NCI-H748 (cell line): ENCODE measurements around the gene PLCG2.

Experiments
- DNase-seq: peaks from one replicate; lab custom pipeline; 2025; ENCODE audit not compliant: unreplicated experiment; lab: John Stamatoyannopoulos, UW

The PLCG2 gene

DNA sequence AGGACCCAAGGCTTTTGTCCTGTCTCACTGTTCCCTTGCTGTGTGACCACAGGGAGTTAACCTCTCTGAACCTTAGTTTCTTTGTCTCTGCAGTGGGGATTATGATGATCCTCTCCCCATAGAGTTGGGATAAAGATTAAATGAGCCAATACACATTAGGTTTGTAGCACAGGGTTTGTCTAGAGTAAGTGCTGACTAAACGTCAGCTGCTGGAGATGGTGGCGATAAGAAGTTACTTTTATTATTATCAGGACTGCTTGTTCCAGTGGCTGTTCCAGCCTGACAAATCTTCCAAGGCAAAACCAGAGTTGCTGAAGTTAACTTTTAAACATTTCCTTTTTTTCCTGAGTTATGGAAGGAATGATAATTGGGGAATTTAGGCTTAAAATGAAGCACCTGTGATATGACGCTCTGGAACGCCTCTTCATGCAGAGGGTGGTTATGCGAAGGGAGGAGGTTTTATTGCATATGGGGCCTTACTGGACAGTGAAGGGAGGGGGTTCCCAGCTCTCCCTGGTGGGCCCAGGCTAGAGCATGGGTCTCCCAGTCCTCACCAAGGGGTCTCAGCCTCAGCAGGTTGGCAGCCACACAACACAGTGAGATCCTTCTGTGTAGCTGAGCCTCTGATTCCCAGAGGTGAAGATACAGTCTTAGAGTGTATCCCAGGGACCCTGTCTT is 35.8 kb downstream of the PLCG2 start:
- DNase-seq: no peak

DNA sequence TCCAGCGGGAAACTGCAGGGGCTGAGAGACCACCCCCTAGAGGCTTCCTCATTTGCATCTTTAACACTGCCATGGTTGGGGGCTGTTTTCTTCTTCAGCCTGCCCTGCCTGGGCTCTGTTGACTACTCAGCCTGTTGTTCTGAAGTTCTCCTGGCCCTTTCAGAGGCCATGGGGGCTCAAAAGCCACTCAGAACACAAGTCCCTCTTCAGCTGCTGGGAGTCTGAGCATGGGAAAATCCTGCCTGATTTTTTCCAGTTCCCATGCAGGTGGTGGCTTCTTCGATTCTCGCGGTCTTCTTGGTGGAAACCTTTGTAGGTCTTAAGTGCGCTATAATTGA is 36.3 kb downstream of the PLCG2 start:
- no peak for DNase-seq

DNA sequence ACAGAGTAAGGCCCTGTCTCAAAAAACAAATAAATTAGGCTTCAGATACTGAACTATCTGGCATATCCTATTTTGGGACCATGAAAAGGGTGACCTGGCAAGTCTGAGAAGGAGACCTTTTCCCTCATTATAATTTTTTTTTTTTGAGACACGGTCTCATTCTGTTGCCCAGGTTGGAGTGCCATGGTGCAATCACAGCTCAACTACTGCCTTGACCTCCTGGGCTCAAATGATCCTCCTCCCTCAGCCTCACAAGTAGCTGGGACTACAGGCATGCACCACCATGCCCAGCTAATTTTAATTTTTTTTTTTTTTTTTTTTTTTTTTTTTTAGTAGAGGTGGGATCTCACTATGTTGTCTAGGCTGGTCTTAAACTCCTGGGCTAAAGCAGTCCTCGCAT is 37.3 kb downstream of the PLCG2 start:
- DNase-seq: no peak

DNA sequence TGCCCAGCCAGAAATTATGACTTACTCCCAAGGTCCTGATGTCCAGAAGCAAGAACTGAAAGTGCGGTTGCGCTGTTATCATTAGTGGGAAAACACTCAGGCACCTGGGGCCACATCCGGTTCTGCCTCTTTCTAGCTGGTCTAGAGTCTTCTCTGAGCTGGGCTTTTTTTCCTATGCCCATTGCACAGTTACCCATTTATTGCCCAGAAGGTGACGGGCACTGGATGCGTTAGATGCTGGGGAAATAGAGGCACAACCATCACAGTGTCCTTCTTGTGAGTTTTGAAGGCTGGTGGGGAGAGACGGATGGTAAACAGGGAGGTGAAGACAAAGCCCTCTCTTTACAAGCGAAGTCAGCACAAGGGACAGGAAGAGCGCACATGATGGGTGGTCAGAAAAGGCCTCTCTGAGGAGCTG is 37.7 kb downstream of the PLCG2 start:
- DNase-seq: no peak

DNA sequence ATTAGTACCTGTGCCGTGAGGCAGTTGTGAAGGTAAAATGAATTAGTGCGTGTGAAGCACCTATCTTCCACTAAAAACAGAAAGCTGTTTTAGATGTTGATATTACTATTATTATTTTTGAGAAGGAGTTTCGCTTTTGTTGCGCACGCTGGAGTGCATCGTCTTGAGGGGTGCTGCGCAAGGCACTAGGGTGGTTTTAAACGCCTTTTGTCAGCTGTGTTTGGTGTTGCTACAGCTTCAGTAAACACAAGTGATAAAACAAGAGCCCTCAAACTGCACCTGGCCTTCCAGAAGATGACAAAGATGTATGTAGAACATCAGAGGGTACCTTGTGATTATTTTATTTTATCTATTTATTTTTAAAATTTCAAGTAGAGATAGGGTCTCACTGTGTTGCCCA is 38.2 kb downstream of the PLCG2 start:
- DNase-seq: no peak

DNA sequence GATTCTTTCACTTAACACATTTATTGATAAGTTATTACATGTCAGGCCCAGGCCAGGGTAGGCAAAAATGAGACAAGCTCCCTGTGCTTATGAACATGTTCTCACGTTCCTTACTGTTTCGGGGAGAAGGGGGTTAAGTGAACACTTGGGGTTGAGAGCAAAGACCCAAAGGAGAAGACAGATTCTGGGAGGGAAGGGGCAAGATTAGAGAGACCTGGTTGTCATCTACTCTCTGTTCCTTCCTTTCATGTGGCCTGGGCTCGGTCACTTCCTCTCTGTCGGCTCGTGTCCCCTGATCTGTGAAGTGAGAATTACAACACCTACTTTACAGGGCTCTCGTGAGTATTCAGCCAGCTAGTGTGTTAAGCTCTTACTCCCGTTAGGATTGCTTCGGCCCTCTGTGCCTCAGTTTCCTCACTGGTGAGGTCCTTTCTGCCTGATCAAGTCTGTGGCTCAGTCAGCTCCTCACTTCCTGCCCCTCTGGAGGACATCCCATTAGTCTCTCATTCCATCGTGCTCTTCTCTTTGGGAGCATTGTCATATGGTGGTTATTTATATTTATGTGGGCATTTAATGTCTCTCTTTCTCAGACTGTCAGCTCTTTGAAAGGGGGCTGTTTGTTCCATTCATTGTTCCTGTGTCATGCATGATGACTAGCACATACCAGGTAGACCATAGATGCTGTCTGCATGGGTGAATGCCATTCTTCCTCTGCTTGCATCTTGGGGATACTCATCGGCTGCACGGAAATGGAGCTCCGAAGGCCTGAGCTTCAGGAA is 38.9 kb downstream of the PLCG2 start:
- no peak for DNase-seq

DNA sequence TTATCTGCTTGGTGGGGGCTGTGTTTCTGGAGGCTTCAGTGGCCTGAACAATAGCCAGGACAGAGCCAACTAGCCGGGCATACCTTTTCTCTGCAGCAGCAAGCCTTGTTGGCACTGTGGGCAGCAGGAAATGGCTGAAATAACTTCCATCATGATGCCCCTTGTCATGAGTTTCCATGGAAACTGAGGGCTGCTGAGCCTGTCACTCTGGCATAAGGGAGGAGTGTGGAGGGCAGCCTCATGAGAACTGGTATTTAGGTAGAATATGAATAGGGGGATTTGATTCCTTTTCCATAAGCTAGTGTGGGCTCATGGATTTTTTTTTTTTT is 39.4 kb downstream of the PLCG2 start:
- DNase-seq: no peak

DNA sequence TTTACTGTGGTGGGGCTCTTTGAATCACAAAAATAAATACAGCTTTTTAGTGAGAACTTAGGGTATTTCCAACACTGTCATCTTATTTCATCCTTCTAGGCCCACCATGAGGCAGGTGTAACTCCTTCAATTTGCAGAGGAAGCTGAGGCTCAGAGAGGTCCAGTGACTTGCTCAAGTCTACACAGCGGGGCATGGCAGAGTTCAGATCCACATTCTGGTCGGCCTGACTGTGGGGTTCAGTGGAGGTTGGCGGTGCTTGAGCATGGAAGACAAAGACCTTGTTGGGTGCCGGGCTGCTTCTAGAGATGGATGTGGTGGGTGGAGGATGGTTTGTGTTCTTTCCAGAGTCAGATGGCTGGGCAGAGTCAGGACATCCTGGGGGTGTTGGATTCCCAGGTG is 39.8 kb downstream of the PLCG2 start:
- no peak for DNase-seq

DNA sequence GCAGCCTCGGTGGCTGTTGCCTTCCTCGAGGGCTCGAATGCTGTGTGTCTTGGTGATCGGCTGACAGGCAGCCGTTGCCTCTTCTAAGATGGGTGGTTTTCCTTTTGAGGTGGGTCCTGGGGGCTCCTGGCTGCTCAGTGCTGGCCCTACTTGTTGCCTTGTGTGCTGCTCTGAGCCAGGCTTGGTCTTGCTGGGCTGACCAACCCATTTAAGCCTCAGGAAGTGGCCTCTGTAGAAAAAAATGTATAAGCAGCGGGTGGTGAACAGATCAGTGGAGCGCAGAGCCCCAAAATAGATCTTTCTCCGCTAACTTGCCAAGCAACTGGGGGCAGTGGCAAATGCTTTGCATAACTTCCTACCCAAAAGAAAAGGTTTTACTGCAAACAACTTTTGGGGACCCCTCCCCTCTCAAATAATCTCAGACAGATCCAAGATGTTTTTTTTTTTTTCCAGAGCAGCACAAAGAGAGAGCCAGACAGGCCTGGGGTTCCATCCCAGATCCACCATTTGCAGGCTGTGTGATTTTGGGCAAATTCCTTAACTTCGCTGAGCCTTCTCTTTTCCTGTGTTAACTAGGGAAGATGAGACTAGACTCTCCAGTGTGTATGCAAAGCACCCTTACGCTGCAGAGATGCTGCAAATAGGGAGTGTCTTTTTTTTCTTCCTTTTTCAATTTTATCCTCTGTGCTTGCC is 42.5 kb downstream of the PLCG2 start:
- DNase-seq: no peak

DNA sequence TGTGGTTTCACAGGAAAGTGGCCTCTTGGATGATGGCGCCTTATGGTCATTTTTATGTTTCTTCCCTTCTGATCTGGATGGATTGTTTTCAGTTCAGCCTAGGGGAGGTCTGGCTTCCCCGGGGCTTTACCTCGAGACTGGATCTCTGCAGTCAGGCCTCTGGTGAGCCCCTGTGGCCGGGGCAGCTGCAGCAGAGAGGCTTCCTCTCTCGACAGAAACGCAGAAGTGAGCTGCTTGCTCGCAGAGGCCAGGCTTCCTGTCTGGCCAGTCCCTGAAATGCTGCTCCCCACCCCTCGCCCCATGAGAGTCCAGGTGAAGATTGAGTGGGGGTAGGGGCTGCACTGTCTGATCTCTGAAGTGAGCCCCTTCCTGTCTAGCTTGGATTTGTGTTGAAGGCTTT is 44.0 kb downstream of the PLCG2 start:
- no peak for DNase-seq

DNA sequence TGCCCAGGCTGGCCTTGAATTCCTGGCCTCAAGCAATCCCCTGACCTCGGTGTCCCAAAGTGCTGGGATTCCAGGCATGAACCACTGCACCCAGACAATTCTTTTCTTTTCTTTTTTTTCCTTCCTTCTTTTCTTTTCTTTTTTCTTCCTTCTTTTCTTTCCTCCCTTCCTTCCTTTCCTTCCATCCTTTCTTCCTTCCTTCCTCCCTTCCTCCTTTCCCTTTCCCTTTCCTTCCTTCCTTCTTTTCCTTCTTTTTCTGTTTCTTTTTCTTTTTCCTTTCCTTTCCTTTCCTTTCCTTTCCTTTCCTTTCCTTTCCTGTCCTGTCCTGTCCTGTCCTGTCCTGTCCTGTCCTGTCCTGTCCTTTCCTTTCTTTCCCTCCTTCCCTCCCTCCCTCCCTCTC is 44.6 kb downstream of the PLCG2 start:
- DNase-seq: no peak

DNA sequence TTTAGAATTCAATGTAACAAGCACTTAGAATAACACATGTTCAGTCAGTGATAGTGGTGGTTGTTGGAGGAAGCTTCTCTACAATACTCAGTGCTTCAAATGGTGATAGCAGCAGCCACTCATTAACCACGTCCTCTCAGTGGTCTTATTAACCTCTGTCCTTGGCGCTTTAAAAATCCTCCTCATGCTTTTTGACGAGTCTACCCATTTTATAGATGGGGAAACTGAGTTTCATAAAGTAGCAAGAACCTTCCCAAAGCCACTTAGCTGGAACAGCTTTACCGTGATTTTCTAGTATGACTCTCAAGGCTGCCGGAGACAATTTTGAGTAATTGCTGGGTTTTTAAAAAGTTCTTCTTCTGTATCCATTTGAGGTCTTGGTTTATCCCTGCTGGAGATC is 47.4 kb downstream of the PLCG2 start:
- no peak for DNase-seq

DNA sequence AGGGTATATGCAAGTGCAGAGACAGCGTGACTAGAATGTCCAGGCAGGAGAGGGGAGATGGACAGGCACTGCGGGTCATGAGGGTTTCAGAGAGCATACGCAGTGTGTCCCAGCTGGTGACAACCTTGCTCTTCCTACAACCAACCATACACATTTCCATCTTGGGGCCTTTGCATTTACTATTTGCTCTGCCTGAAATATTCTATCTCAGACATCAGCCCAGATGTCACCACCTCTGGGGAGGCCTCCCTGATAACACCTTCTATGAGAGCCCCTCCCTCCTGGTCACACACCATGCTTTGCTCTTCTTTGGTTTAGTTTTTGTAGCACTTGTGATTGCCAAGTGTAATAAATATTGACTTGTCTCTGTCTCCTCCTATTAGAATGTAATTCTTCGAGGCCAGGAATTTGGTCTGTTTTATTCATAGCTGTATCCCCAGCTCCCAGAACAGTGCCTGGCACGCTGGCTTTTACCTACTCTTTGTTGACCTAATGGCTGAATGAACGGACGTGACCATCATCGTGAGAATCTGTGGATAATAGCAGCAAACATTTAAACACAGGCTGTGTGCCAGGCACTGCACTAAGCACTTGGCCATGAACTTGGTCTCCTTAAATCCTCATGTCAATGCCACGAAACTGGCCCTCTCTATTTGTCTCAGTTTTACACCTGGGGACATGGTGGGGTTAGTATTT is 51.9 kb downstream of the PLCG2 start:
- no peak for DNase-seq

DNA sequence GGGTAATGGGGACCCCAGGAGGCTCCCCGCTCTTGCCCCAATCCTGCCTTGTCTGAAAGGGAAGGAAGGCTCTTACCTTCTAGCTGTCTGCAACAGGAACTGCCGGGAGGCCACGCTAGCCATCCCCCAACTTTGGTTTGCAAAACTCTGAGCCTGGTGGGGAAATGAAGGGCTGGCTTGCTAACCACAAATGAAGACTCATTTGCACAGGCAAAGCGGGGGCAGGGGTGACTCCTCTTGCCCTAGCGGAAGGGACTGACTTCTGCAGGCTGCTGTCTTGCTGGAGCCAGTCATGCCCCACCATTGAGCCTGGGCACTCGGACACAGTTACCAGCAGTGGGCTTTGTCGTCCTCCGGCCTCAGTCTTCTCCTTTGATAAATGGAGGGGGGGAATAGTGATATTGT is 52.6 kb downstream of the PLCG2 start:
- DNase-seq: no peak

DNA sequence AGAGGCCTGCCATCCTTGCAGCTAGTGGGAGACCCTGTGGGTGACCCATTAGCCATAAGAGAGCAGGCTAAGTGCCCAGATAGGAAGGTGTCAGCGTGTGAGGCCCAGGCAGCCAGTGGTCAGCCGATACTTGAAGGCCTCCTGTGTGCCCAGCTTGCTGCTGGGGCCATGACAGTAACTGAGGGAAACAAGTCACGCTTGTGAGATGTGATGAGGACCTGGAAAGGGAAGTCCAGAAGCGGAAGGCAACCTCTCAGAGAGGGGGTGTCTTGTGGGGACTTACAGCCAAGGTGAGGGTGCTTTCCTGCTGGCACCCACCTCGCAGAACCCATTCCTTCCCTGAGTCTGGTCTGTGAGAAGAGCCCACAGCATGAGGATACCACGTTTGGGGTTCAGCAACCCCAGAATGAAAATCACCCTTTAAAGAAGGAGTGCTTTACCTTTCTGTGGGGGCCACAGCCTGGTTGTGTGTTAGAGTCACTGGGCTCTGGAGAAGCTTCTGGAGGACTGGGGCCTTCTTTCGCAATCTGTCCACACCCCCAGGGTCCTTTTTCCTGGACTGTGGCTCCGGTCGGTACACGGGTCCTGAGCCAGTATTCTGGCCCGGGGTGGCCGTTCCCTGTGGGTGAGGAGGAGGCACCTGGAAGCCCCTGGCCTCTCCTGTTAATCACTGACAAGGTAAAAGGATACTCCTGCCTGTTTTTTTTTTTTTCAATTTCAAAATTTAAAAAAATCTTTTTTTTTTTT is 53.9 kb downstream of the PLCG2 start:
- no peak for DNase-seq

DNA sequence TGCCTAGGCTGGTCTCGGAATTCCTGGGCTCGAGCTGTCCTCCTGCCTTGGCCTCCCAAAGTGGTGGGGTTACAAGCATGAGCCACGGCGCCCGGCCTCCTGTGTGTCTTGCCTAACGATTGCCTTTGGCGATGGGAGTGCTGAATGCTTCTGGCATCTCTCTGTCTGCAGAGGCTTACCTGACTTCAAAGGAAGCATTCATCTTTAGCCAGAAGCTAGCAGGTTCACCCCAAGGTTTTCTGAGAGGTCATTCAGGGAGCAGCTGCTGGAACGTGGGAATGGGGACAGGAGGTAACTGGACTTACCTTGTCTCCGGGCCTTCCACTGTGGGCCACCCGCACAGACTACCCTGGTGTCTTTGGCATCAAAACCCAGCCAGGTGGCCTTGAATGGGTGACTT is 54.7 kb downstream of the PLCG2 start:
- no peak for DNase-seq

DNA sequence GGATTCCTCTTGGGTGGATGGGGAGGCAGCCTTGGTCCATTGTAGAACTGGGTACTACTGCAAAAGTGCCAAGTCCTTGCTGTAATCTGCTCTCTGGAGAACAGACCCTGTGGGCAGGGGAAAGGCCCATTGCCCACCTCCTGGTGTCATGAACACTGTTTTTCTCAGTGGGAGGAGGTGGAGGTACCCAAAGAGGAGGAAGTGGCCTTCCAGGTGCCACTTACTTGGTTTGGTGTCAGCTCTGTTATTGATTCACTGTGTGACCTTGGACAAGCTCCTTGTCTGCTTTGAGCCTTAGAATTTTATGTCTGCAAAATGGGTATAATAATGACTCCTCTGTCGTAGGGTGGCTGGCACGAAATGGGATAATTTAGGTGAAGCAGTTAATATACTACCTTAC is 55.8 kb downstream of the PLCG2 start:
- DNase-seq: no peak

DNA sequence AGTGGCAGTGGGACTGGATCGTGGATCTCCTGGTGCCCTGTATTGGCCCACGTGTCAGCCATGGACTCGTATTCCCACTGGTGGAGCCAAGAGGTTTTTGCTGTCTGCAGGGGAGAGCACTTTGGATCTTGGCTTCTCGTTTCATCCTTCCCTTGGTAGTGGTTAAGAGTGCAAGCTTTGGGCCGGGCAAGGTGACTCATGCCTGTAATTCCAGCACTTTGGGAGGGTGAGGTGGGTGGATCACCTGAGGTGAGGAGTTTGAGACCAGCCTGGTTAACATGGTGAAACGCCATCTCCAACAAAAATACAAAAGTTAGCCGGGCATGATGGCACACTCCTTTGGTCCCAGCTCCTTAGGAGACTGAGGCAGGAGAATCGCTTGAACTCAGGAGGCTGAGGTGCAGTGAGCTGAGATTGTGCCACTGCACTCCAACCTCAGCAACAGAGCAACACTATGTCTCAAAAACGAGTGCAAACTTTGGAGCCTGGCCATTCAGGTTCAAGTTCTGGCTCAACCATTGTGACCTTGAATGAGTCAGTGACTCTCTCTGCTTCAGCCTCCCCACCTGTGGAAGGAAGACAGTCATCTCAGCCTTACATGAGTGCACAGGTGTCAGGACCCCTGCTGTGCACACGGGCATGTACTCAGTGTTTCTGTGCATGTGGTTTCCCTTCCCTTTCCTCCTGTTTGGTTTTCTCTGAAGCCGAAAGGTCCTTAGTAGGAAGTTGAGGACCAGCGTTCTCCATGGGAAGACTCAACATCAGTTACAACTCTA is 57.4 kb downstream of the PLCG2 start:
- no peak for DNase-seq

DNA sequence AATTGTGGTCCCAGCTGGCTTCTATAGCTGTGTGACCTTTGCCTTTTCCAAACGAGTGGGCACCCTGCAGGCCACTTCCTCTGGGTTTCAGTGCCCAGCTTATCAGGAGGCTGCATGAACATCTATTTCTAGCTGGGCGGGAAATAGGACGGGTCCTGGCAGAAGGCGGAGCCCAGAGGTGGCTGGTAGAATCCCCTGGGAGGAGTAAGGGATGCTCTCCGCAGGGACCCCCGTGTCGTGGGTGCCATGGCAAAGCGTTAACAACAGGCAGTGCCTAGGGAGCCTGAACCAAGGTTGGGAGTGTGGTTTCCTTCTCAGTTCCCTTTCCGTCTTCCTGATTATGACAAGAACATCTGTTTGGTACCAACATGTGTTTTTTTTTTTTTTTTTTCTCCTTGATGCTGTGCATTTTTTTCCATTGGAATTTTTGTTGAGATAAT is 58.2 kb downstream of the PLCG2 start:
- no peak for DNase-seq

DNA sequence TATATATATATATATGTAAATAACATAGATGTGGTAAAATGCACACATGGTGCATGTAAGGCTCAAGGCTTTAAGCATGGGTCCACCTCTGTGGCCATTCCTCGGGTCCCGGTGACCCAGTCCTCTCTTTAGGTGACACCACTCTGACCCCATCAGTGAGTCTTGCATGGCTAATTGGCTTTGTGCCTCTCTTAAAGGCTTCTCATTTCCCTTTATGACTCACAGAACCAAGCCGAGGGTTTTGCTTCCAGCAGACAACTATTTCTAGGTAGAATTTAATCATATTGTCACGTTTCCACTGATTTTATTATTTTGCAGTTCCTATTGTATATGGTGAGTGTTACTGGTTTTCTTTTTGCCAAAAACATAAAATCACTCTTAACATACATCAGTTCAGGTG is 59.7 kb downstream of the PLCG2 start:
- DNase-seq: no peak
